Measurements from ENCODE around the gene RIN3.

Gene RIN3

DNA sequence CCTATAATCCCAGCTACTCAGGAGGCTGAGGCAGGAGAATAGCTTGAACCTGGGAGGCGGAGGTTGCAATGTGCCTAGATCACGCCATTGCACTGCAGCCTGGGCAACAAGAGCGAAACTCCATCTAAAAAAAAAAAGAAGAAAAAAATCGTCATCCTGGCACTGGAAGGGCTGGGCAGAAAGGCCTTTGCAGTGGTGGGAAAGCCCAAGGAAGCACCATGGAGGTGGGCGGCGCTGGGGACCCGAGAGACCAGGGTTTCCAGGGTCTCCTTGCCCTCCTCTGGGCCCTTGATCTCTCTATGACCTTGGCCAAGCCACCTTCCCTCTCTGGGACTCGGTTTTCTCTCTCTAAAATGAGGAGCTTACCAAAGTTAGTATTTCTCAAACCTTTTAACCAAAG lies 169.5 kb downstream of the RIN3 start:
- DNase-seq (ENCODE audit: low read depth) = no peak
- no peak overlapping the region for H3K4me3 ChIP-seq (ENCODE audit: low read depth, low read length)
- TF ChIP-seq POLR2A (IDR thresholded peaks at IDR 0.05; ENCODE audit: extremely low read depth, insufficient read length) (no peak), MYC (IDR thresholded peaks at IDR 0.05; ENCODE audit: low read depth, low read length) (no peak)
- TF ChIP-seq, protein P1, sequence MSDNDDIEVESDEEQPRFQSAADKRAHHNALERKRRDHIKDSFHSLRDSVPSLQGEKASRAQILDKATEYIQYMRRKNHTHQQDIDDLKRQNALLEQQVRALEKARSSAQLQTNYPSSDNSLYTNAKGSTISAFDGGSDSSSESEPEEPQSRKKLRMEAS (IDR thresholded peaks at IDR 0.05; ENCODE audit: low read depth, low read length) = no peak
- TF ChIP-seq, protein P2, sequence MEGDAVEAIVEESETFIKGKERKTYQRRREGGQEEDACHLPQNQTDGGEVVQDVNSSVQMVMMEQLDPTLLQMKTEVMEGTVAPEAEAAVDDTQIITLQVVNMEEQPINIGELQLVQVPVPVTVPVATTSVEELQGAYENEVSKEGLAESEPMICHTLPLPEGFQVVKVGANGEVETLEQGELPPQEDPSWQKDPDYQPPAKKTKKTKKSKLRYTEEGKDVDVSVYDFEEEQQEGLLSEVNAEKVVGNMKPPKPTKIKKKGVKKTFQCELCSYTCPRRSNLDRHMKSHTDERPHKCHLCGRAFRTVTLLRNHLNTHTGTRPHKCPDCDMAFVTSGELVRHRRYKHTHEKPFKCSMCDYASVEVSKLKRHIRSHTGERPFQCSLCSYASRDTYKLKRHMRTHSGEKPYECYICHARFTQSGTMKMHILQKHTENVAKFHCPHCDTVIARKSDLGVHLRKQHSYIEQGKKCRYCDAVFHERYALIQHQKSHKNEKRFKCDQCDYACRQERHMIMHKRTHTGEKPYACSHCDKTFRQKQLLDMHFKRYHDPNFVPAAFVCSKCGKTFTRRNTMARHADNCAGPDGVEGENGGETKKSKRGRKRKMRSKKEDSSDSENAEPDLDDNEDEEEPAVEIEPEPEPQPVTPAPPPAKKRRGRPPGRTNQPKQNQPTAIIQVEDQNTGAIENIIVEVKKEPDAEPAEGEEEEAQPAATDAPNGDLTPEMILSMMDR (IDR thresholded peaks at IDR 0.05; ENCODE audit: low read depth, low read length) = no peak

DNA sequence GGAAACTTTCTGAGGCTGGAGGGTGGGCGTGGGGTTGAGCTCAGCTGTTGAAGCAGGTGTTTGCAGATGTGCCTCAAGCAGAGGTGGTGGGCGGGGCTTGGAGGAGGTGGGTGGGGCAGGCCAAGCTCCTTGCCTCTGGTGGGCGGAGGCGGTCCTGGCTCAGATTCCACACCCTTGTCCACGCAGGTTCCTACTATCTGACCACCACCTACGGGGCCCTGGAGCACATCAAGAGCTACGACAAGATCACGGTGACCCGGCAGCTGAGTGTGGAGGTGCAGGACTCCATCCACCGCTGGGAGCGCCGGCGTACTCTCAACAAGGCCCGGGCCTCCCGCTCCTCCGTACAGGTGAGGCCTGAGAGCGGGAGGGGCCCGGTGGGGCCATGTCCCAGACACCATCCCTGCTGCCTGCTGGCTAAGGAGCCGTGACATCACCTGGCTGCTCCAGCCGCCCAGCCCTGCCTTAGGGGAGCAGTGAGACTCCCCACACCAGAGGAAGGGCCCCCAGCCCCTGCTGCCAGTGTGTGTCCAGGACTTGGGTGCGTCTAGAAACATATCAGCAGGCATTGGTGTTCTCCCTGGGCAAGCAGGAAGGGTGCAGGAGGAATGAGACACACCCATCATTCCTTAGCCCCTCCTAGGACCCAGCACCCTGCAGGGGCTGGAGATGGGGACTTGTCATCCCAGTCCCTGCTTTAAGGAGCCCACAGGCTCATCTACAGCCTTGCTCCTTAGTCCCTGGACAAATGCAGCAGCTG lies 171.4 kb downstream of the RIN3 start:
- no peak for DNase-seq (ENCODE audit: low read depth)
- no peak for TF ChIP-seq POLR2A (IDR thresholded peaks at IDR 0.05; ENCODE audit: extremely low read depth, insufficient read length)
- TF ChIP-seq MYC (IDR thresholded peaks at IDR 0.05; ENCODE audit: low read depth, low read length) = no peak
- TF ChIP-seq, protein P2 (IDR thresholded peaks at IDR 0.05; ENCODE audit: low read depth, low read length) = no peak
- TF ChIP-seq, protein P1 (IDR thresholded peaks at IDR 0.05; ENCODE audit: low read depth, low read length) = no peak

DNA sequence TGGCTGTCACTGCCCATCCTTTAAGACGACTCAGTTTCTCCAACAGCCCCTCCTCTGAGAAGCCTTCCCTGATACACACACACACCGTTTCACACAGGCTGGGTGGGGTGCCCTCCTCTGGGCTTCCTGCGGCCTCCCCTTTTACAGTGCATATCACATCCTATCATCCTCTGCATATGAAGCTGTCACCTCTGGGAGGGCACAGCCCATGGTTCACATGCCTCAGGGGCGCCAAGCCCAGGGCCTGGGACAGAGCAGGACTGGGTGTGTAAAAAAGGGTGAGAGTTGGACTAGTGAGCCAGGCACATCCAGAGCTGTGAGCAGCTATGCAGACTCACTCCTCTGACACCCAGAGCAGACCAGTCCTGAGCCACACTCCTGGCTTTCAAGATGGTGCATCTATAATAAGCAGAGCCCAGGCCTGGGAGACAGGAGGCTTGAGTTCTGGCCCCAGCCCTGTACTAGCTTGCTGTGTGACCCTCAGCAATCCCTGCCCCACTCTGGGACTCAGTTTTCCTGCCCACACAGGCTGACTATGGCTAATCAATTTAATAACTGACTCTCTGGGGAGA lies 172.3 kb downstream of the RIN3 start:
- no peak for DNase-seq (ENCODE audit: low read depth)
- TF ChIP-seq POLR2A (IDR thresholded peaks at IDR 0.05; ENCODE audit: extremely low read depth, insufficient read length) (no peak), MYC (IDR thresholded peaks at IDR 0.05; ENCODE audit: low read depth, low read length) (no peak)
- TF ChIP-seq, protein P1 (IDR thresholded peaks at IDR 0.05; ENCODE audit: low read depth, low read length) = no peak
- TF ChIP-seq, protein P2 (IDR thresholded peaks at IDR 0.05; ENCODE audit: low read depth, low read length) = no peak
- H3K4me3 ChIP-seq (ENCODE audit: low read depth, low read length) = no peak overlapping the region

More for the DNA sequence above, 171.4 kb downstream of the RIN3 start:
- no peak overlapping the region for H3K4me3 ChIP-seq (ENCODE audit: low read depth, low read length)

DNA sequence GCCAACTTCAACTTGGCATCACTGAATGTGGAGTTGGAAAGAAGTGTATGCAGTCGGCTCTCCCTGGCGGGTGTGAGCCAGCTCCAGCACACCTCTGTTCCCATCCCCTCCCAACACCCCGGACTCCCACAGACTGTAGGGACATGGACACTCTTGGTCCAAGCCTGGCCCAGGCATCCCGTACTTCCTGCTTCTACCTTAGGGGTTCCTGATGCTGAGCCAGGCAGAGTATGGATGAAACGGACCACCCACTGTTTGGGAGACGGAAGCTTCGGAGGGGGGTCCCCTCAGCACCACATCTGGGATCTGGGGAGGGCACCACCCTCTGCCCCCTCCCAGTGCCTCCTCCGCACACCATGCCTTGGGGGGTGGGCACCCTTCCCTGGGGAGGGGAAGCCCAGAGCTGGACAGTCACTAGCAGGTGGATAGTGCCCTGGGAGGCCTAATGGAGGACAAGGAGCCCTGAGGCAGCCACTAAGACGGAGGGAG lies 172.9 kb downstream of the RIN3 start:
- no peak for DNase-seq (ENCODE audit: low read depth)
- no peak overlapping the region for H3K4me3 ChIP-seq (ENCODE audit: low read depth, low read length)
- TF ChIP-seq, protein P1 (IDR thresholded peaks at IDR 0.05; ENCODE audit: low read depth, low read length) = no peak
- TF ChIP-seq MYC (IDR thresholded peaks at IDR 0.05; ENCODE audit: low read depth, low read length) (no peak), POLR2A (IDR thresholded peaks at IDR 0.05; ENCODE audit: extremely low read depth, insufficient read length) (no peak)
- TF ChIP-seq, protein P2 (IDR thresholded peaks at IDR 0.05; ENCODE audit: low read depth, low read length) = no peak

DNA sequence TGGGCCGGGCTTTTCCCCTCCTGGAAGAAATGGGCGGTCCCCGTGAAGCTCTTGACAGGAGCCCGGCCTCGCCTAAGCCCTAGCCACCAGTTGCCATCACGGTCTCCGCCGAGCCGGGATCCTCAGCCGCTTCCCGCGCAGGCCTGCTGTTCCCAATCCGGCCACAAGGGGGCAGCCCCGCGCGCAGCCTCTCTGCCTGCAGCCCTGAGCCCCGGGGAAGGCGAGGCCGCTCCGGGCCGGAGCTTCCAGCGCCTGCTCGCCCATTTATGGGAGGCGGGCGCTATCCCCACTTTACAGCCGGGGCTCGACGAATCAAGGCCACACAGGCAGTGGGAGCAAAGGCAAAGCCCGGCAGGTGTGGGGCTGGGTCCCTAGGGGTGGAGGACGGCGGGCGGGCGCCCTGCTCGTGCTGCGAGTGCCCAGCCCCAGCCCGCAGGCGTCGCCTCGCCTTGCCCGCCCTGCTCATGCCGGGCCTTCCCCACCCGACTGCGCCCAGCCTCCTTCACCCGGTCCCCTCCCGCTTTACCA lies 173.4 kb downstream of the RIN3 start:
- peak; percentile 59 for DNase-seq (ENCODE audit: low read depth)
- no peak overlapping the region for H3K4me3 ChIP-seq (ENCODE audit: low read depth, low read length)
- TF ChIP-seq, protein P2 (IDR thresholded peaks at IDR 0.05; ENCODE audit: low read depth, low read length) = peak; percentile 75
- TF ChIP-seq POLR2A (IDR thresholded peaks at IDR 0.05; ENCODE audit: extremely low read depth, insufficient read length) = no peak

Measured in NB4 (cell line).